ENCODE data around the gene FFAR1. TPM values are rescaled to one million over a fixed set of nuclear protein-coding genes. Genes with fewer than 3 reads are reported as not detected.

FFAR1 gene
- total RNA-seq, 2 experiments from 2014 or later: 9.8 to 11.4 TPM

DNA sequence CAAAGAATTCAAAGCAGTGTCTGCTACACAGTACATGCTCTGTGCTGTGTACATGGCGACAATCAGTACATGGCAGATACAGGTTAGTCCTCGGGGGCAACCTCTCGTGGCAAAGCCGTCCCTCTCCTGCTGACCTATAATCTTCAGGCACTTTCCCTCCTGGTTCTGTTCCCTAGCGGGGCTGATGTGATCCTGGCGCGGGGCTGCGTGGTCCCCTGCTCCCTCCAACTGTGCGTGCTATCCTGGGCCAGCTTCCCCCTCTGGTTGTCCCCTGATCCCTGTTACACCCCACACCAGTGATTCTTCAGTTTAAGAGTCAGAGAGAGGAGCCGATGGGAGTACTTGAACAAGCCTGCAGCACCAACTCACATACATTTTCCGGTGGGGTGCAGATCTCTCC is 43.7 kb upstream of the FFAR1 start:
- ChIA-PET CTCF (ENCODE audit: unreplicated experiment) (no interaction called here), POLR2A (interaction anchor here (0.9 kb wide), 1 partner anchor 8 kb away, joined by 3 read pairs; no protein-coding TSS in a partner anchor)
- H3K27ac ChIP-seq (ENCODE audit: low read depth, low read length, poor library complexity, severe bottlenecking): no peak overlapping the region
- H2AFZ ChIP-seq (ENCODE audit: low read length): no peak overlapping the region
- H3K4me1 ChIP-seq (ENCODE audit: insufficient read depth, low read length, poor library complexity, severe bottlenecking): peaks cover 67% of the 10 kb centered on the region
- no peaks in the 10 kb centered on the region for H3K36me3 ChIP-seq (ENCODE audit: insufficient read depth, low read length)
- 0 out of 2 replicates have a peak overlapping the region, but pooled peaks have one; percentile 1 for H3K4me2 ChIP-seq (ENCODE audit: low read length)
- H3K9me2 ChIP-seq (ENCODE audit: insufficient read depth, low read length): no peaks in the 10 kb centered on the region
- TF ChIP-seq, protein P1, sequence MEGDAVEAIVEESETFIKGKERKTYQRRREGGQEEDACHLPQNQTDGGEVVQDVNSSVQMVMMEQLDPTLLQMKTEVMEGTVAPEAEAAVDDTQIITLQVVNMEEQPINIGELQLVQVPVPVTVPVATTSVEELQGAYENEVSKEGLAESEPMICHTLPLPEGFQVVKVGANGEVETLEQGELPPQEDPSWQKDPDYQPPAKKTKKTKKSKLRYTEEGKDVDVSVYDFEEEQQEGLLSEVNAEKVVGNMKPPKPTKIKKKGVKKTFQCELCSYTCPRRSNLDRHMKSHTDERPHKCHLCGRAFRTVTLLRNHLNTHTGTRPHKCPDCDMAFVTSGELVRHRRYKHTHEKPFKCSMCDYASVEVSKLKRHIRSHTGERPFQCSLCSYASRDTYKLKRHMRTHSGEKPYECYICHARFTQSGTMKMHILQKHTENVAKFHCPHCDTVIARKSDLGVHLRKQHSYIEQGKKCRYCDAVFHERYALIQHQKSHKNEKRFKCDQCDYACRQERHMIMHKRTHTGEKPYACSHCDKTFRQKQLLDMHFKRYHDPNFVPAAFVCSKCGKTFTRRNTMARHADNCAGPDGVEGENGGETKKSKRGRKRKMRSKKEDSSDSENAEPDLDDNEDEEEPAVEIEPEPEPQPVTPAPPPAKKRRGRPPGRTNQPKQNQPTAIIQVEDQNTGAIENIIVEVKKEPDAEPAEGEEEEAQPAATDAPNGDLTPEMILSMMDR (conservative IDR thresholded peaks at IDR 0.05; ENCODE audit: low read length): no peak
- TF ChIP-seq EZH2phosphoT487 (IDR thresholded peaks at IDR 0.05; ENCODE audit: borderline replicate concordance, low read depth, low read length): no peak
- intact Hi-C loops (cut with micrococcal nuclease; ENCODE audit: unreplicated experiment): no loop called here
- H3K4me3 ChIP-seq (ENCODE audit: low read depth, low read length, poor library complexity, severe bottlenecking): no peak overlapping the region
- H3K79me2 ChIP-seq (ENCODE audit: insufficient read depth, low read depth, low read length): no peaks in the 10 kb centered on the region
- H4K20me1 ChIP-seq (ENCODE audit: insufficient read depth, low read length): no peaks in the 10 kb centered on the region
- BruUV-seq (replicated peaks): no TSS peak
- H3K9me3 ChIP-seq (ENCODE audit: low read length): no peaks in the 10 kb centered on the region
- no peak for DNase-seq (ENCODE audit: low spot score)

DNA sequence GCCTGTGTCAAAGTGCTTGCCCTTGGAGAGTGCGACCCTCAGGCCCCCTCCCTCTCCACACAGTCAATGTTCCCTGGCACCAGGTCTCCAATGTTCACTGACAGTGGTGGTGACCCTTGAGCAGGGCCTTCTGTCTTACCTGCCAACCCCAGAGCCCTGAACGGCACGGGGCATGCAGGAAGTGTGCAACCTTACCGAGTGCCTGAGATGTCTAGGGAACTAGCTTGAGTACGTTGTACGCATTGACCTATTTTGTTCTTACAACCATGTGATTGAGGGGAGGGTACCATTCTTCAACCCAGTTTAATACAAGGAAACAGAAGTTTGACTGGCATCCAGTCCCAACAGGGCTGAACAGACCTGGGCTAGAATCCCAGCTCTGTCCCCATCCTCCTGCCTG is 42.5 kb upstream of the FFAR1 start:
- DNase-seq (ENCODE audit: low spot score): no peak
- Histone ChIP-seq H3K4me1 (ENCODE audit: insufficient read depth, low read length, poor library complexity, severe bottlenecking) (peaks cover 70% of the 10 kb centered on the region), H2AFZ (ENCODE audit: low read length) (no peak overlapping the region; the same call in 1 of the 2 replicates), H4K20me1 (ENCODE audit: insufficient read depth, low read length) (no peaks in the 10 kb centered on the region), H3K79me2 (ENCODE audit: insufficient read depth, low read depth, low read length) (no peaks in the 10 kb centered on the region), H3K9me3 (ENCODE audit: low read length) (no peaks in the 10 kb centered on the region), H3K4me2 (ENCODE audit: low read length) (peak overlapping the region; percentile 39), H3K27ac (ENCODE audit: low read depth, low read length, poor library complexity, severe bottlenecking) (peak overlapping the region; percentile 19), H3K4me3 (ENCODE audit: low read depth, low read length, poor library complexity, severe bottlenecking) (no peak overlapping the region), H3K9me2 (ENCODE audit: insufficient read depth, low read length) (no peaks in the 10 kb centered on the region), H3K36me3 (ENCODE audit: insufficient read depth, low read length) (no peaks in the 10 kb centered on the region)
- no TSS peak for BruUV-seq (replicated peaks)
- ChIA-PET POLR2A (interaction anchor here (0.6 to 1.5 kb wide), 5 partner anchors 10 to 22 kb away, joined by 3 to 7 read pairs (median 4); no protein-coding TSS in a partner anchor), CTCF (ENCODE audit: unreplicated experiment) (interaction anchor here (0.5 kb wide), 1 partner anchor 9 kb away, joined by 3 read pairs; no protein-coding TSS in a partner anchor)
- no peak for TF ChIP-seq EZH2phosphoT487 (IDR thresholded peaks at IDR 0.05; ENCODE audit: borderline replicate concordance, low read depth, low read length)
- TF ChIP-seq, protein P1 (conservative IDR thresholded peaks at IDR 0.05; ENCODE audit: low read length): no peak
- intact Hi-C loops (cut with micrococcal nuclease; ENCODE audit: unreplicated experiment): no loop called here

DNA sequence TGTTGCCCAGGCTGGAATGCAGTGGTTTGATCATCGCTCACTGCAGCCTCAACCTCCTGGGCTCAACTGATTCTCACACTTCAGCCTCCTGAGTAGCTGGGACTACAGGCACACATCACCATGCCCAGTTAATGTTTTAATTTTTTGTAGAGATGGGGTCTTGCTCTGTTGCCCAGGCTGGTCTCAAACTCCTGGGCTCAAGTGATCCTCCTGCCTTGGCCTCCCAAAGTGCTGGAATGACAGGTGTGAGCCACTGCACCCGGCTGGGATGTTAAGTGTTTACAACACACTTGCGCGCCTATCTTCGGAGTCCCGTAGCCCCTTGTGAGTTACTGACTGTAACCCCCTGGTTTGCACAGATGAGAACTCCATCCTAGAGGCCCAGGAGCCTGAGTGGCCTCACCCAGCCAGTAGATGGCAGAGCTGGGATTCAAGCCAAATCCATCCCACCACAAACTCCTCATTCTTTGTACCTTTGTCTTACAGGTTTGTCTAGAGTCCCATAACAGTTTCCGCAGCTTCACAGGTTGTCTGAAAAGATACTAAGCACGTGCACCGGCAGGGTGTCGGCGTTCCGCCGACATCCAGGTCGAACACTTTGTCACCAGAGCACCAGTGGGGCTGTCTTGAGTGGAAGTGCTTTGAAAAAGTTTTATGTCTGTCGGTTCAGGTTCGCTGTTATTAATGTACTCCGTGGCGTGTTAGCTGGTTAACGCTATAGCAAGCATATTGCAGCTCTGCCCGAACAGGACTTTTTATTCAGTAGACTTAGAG is 41.0 kb upstream of the FFAR1 start:
- no TSS peak for BruUV-seq (replicated peaks)
- POLR2A ChIA-PET: interaction anchor here (0.6 to 1.0 kb wide), 2 partner anchors 10 to 165 kb away, joined by 3 to 5 read pairs; no protein-coding TSS in a partner anchor
- no peaks in the 10 kb centered on the region for H3K9me3 ChIP-seq (ENCODE audit: low read length)

More for the DNA sequence above, 41.0 kb upstream of the FFAR1 start:
- intact Hi-C loops (cut with micrococcal nuclease; ENCODE audit: unreplicated experiment): loop anchor here (1.0 to 2.0 kb wide), 2 partner anchors 24 to 42 kb away; no protein-coding TSS in a partner anchor
- Histone ChIP-seq H3K79me2 (ENCODE audit: insufficient read depth, low read depth, low read length) (no peaks in the 10 kb centered on the region), H3K4me2 (ENCODE audit: low read length) (peak overlapping the region; percentile 39), H3K4me1 (ENCODE audit: insufficient read depth, low read length, poor library complexity, severe bottlenecking) (peaks cover 72% of the 10 kb centered on the region), H3K4me3 (ENCODE audit: low read depth, low read length, poor library complexity, severe bottlenecking) (no peak overlapping the region), H3K9me2 (ENCODE audit: insufficient read depth, low read length) (no peaks in the 10 kb centered on the region), H3K36me3 (ENCODE audit: insufficient read depth, low read length) (no peaks in the 10 kb centered on the region), H2AFZ (ENCODE audit: low read length) (peak overlapping the region; percentile 5; the same call in 1 of the 2 replicates), H4K20me1 (ENCODE audit: insufficient read depth, low read length) (no peaks in the 10 kb centered on the region), H3K27ac (ENCODE audit: low read depth, low read length, poor library complexity, severe bottlenecking) (peak overlapping the region; percentile 26)
- TF ChIP-seq EZH2phosphoT487 (IDR thresholded peaks at IDR 0.05; ENCODE audit: borderline replicate concordance, low read depth, low read length): no peak
- TF ChIP-seq, protein P1 (conservative IDR thresholded peaks at IDR 0.05; ENCODE audit: low read length): peak; percentile 85
- CTCF ChIA-PET (ENCODE audit: unreplicated experiment): no interaction called here
- peak; percentile 75 for DNase-seq (ENCODE audit: low spot score)
